GM21528 (cell line): Measurements from ENCODE around the gene TNP1.

Experiments used
- ATAC-seq: cut with Tn5 transposase; IDR thresholded peaks from one replicate; pipeline ENCODE4 v1.9.1; 2021; ENCODE audit warnings: mild to moderate bottlenecking, moderate library complexity; ENCODE audit not compliant: unreplicated experiment, low FRiP score

TNP1 gene

DNA sequence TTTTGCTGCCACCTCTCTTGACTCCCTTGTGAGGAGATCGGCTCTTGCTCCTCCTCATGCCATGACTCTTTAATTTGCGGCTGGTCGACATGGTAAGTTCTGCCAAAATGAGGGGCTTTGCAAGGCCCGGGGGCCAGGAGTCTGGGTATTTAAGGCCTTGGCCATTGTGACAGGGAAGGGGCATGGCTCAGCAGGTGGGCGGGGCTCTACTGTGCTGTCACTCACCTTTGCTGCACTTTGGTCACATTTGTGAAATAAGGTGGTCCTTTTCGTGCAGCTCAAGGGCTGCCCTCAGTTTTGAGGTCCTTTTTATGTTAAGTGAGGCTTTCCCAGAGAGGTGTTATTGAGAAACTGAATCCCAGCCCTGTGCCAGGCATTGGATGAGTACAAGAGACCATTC lies at the start of gene TNP1:
TNP1 (minus strand) TSS at position 121 of the 400 bp plus-strand sequence; CDS start at position 91, 30 bp downstream.
- no peak for ATAC-seq

DNA sequence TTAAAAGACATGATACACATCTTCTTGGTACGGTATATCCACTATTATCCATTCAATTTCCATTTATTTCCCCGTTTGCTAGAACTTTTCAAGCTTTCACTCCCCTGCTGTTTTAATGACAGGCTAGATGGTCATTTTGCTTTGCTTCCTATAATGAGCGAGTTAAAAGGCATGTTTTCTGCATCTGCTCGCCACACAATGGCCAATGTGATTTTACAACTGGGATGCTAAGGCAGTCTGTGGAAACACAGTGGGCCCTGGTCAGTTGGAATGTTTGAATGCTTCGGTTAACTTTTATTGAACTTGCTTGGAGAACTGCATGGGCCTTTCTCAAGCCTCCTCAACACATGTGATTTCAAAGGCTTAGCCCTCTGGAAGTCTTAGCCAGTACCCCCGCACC lies 48.4 kb upstream of the TNP1 start:
- no peak for ATAC-seq

GRCh38 chr2:216905649-216906329 lies 45.9 kb upstream of the TNP1 start:
- no peak for ATAC-seq

GRCh38 chr2:216904974-216905373 lies 45.1 kb upstream of the TNP1 start:
- ATAC-seq, result no peak

GRCh38 chr2:216904554-216904953 lies 44.7 kb upstream of the TNP1 start:
- no peak for ATAC-seq

DNA sequence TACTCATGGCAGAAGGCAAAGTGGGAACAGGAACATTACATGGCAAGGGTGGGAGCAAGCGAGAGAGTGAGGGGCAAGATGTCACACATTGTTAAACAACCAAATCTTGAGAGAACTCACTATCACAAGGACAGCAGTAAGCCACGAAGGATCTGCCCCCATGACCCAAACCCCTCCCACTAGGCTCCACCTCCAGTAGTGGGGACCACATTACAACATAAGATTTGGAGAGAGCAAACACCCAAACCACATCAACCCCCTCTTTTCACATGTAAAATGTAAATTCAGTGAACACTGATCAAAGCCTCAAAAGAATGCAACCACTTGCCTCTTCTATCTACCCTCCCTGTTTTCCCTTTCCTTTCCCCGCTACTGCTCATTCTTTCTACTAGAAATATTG lies 43.6 kb upstream of the TNP1 start:
- ATAC-seq, result no peak

GRCh38 chr2:216901273-216901672 lies 41.4 kb upstream of the TNP1 start:
- ATAC-seq, result no peak

- ATAC-seq, result no peak
Observed at GRCh38 chr2:216900406-216900805, 40.5 kb upstream of the TNP1 start.

GRCh38 chr2:216897561-216898203 lies 37.8 kb upstream of the TNP1 start:
- no peak for ATAC-seq

DNA sequence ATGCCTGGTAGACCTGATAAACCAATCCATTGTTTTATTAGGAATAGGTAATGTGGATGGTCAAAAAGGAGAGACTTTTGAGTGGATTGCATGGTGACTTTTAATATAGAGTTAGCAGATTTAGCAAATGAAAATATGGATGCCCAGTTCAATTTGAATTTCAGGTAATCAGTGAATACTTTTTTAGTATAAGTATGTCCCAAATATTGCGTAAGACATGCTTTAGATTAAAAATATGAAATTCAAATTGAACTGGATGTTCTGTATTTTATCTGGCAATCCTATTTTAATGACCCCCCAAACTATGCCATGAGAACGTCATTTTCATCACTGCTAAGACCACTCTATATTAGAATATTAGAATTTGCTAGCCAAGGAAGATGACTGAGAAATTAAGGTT lies 30.3 kb upstream of the TNP1 start:
- no peak for ATAC-seq

GRCh38 chr2:216888887-216889622 lies 29.2 kb upstream of the TNP1 start:
- no peak for ATAC-seq

- ATAC-seq, result no peak
Observed at GRCh38 chr2:216888081-216888480, 28.2 kb upstream of the TNP1 start.

- no peak for ATAC-seq
Observed at GRCh38 chr2:216887138-216887537, 27.3 kb upstream of the TNP1 start.

GRCh38 chr2:216885117-216885553 lies 25.3 kb upstream of the TNP1 start:
- ATAC-seq, result no peak

DNA sequence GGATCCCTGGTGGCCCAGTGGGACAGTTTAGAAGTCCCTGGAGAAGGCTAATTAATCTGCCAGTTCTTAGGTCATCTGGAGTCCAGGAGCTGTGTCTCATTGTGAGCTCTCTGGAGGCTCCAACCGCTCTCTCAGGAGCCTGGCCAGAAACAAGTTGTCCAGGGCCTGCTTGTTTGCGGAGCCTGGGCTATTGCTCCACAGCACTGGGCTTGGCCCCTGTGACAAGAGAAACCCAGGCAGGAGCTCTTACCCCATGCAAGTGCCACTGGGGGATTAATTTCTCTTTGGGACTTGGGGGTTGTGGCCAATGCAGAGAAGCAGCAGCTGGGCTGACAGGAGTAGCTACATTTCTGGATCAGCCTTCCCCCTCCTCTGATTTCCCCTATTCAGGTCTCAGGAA lies 24.5 kb upstream of the TNP1 start:
- no peak for ATAC-seq

DNA sequence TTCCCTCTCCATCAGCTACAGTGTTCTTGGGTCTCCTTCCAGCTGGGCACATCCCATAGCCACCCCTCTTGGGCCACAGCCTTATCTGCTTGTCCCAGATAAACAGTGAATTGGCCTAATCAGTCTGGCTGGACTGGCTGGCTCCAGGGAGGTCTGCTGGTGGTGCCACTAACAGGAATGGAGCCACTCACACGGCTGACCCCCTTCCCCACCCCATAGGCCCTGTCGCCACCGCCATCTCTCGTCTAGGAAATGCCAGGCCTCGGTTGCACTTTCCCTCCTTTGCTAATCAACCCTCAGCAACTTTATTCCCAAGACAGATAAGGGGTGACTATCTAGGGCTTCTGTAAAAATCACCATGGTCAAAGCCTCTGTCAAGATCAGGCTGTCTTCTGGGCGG lies 23.0 kb upstream of the TNP1 start:
- no peak for ATAC-seq

DNA sequence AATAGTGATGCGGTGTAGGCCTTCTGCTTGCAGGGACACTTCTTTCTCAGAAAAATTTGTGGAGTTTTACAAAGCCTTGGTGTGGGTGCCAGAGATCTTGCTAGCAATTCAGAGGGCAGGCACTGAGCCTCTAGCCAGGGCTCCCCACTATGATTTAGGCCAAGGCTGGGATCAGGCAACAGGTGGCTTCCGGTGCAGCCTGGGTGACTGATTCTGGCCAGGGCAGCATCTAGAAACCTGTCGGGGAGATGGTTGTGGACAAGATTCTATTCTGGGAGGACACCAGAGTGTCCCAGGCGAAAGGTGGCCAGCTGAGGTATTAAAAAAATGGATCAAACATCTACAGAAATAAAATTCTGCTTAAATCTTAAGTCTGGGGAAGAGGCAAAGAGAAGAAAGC lies 21.5 kb upstream of the TNP1 start:
- no peak for ATAC-seq

DNA sequence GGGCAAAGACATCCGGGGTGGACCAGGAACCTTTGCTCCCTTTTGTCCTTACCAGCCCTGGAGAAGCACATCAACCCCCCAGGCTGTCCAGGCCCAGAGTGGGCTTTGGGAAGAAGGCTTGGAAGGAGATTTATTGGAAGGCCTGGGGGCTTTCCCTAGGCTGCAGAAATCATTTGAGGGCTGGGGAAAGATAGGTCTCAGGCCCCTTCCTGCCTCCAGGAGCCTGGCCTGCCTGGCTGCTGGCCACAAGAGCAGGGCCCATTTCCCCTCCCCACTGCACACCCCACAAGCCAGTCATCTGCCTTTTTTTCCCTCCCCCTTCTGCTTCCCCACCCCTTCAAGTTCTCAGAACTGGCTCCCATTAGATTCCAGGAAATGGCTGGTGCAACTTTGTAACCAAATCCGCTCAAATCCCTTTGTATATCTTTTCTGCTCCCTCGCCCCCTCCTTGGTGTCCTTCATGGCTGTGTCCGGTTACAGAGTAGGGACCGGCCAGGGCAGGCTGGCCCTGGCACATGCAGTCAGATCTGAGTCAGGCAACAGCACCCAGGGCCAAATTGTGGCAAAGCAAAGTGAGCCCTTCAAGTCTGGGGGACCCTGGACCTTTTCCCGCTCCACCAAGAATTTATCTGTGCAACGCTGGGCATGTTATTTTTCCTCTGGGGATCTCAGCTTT lies 20.8 kb upstream of the TNP1 start:
- ATAC-seq, result no peak

DNA sequence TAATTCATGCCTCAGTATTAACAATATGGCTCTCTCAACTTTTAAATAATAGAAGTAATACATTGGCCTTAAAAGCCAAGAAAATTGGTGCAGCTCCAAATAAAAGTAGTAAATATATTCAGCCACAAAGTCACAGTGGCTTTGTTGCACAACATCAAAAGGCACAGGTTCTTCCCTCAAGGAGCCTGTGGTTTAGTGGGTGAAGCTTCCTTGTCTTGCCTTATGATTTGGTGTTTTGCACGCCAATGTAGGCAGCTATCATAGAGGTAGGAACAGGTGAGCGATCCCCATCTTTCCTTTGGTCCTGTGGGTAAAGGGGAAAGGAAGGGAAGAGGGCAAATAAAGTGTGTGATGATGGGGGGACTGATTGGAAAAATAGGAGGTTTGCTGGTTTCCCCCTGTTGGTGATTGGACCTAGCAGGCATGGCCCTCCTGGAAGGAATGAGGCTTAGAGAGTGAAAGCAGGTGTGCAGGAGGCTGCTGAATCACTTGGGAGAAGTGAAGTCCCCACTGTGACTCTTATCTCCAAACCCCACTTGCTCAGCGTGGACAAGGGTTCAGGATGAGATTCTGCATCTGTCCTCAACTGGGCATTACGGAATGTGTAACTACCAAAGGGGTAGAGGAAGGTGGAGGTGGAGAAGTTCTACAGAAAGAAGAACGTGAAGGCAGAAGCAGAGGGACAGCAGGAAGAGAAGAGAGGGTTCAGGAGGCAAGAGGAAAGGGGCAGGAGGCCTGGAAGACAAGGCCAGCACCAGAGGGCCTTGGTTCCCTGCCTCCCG lies 20.1 kb upstream of the TNP1 start:
- no peak for ATAC-seq

DNA sequence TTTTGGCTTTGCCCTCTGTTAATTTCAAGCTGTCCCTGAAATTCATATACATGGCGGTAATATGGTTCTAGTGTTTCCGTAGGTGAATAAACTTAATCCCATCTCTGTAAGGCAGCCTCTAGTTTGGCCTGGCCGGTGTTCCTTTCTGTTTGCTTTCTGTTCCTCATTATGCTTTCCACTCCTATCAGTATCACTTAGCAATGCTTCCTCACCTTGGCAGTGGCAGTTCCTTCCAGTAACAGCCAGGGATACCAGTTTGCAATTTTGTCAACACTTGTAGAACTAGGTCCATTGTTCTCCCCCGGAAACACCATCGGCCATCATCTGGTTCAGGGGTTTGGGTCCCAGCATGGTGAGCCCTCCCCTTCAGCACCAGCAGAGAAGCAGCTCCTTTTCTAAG lies 18.2 kb upstream of the TNP1 start:
- no peak for ATAC-seq
